Fibroblast of upper back skin (primary cell): Measurements from ENCODE around the gene ZC3H12D.

Experiments
- DNase-seq: peaks from one replicate; pipeline ENCODE4 v3.0.0-alpha.2; 2013

Gene ZC3H12D

GRCh38 chr6:149405823-149406765 lies 78.7 kb downstream of the ZC3H12D start:
- DNase-seq, result peak; percentile 50

DNA sequence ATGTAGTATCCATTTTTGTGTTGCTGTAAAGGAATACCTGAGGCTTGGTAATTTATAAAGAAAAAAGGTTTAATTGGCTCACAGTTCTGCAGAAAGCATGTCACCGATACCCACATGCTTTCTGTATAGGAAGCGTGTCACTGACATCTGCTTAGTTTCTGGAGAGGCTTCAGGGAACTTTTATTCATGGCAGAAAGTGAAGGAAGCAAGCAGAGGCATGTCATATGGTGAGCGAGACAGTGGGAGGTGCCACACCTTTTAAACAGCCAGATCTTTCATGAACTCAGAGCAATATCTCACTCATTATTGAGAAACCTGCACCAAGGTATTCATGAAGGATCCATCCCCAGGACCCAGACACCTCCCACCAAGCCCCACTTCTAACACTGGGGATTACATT lies 81.3 kb downstream of the ZC3H12D start:
- no peak for DNase-seq

DNA sequence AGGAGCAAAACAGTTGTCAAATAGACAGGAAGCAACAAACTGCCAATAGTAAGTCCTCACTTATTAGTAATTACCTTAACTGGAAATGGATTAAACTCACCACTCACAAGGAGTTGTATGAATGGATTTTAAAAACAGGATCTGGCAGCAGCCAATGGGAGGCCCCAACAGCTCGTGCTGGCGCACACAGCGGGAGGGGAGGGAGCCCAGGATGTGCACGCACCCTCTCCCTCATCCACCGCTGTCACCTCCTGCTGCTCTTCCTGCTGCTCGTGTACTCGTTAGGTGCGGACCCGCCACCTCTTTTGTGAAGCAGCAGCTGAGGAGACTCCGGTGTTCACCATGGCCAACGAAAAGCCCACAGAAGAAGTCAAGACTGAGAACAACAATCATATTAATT lies 84.8 kb downstream of the ZC3H12D start, which contains the start of gene SUMO4:
Gene SUMO4 (plus strand): TSS at position 213 of the 400 bp plus-strand sequence. CDS start 130 bp downstream, at position 343.
- DNase-seq, result no peak

DNA sequence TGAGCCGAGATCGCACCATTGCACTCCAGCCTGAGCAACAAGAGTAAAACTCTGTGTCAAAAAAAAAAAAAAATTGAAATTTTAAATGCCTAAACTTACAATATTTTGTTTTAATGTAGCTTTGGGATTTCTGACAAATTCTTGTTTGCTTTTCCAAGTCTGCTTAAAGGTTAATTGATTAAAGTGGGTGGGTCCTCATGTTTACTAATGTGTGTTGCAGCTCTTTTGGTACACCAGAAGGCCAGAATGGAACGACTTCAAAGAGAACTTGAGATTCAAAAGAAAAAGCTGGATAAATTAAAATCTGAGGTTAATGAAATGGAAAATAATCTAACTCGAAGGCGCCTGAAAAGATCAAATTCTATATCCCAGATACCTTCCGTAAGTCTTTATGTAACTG lies 87.4 kb downstream of the ZC3H12D start:
- DNase-seq, result no peak
